Neural progenitor cell (in vitro differentiated cells): ENCODE results near the gene ZC3H12A. TPM values are rescaled to one million over a fixed set of nuclear protein-coding genes. Genes with fewer than 3 reads are reported as not detected.

Source experiments
- DNase-seq: peaks from one replicate; pipeline ENCODE4 v3.0.0-alpha.2; 2016; ENCODE audit warnings: low spot score
- H2AFZ ChIP-seq: fragments of 200-600 bp; sonication (generic); replicated peaks from 2 replicates; pipeline ENCODE4 v1.6.1; 2016; ENCODE audit warnings: antibody characterized with exemption
- H3F3A ChIP-seq: fragments of 200-600 bp; sonication (generic); 2 replicates; pipeline ENCODE4 v1.6.1; 2016; ENCODE audit warnings: antibody characterized with exemption, low read depth
- H3K27ac ChIP-seq: fragments of 200-600 bp; sonication (generic); 2 replicates; pipeline ENCODE4 v1.5.1; 2016; ENCODE audit warnings: mild to moderate bottlenecking
- H3K27me3 ChIP-seq: fragments of 200-600 bp; sonication (generic); 2 replicates; pipeline ENCODE4 v1.6.1; 2016; ENCODE audit warnings: mild to moderate bottlenecking, moderate library complexity
- H3K36me3 ChIP-seq: fragments of 200-600 bp; sonication (generic); 2 replicates; pipeline ENCODE4 v1.5.1; 2016
- H3K4me1 ChIP-seq: fragments of 200-600 bp; sonication (generic); 2 replicates; pipeline ENCODE4 v1.6.1; 2016; ENCODE audit warnings: mixed run types
- H3K4me2 ChIP-seq: fragments of 200-600 bp; sonication (generic); 2 replicates; pipeline ENCODE4 v1.6.1; 2016
- H3K4me3 ChIP-seq: fragments of 200-600 bp; sonication (generic); 2 replicates; pipeline ENCODE4 v1.5.1; 2016
- H3K79me2 ChIP-seq: fragments of 200-600 bp; sonication (generic); 2 replicates; pipeline ENCODE4 v1.6.1; 2016; ENCODE audit warnings: low read depth
- H3K9ac ChIP-seq: fragments of 200-600 bp; sonication (generic); 2 replicates; pipeline ENCODE4 v1.6.1; 2016
- H3K9me3 ChIP-seq: fragments of 200-600 bp; sonication (generic); 2 replicates; pipeline ENCODE4 v1.5.1; 2016; ENCODE audit warnings: low read depth
- H4K20me1 ChIP-seq: fragments of 200-600 bp; sonication (generic); 2 replicates; pipeline ENCODE4 v1.6.1; 2016; ENCODE audit warnings: low read depth
- H3K27ac Mint-ChIP-seq: 3 replicates; pipeline ENCODE4 v1.8.0; 2021; ENCODE audit warnings: mixed read lengths
- H3K27me3 Mint-ChIP-seq: 2 replicates; pipeline ENCODE4 v1.8.0; 2022; ENCODE audit warnings: low read depth, mild to moderate bottlenecking, inconsistent platforms, moderate library complexity, mixed read lengths; ENCODE audit not compliant: insufficient read depth
- H3K36me3 Mint-ChIP-seq: 3 replicates; pipeline ENCODE4 v1.8.0; 2021; ENCODE audit warnings: mixed read lengths
- H3K4me1 Mint-ChIP-seq: 3 replicates; pipeline ENCODE4 v1.8.0; 2021; ENCODE audit warnings: mixed read lengths
- H3K4me3 Mint-ChIP-seq: 3 replicates; pipeline ENCODE4 v1.8.0; 2021; ENCODE audit warnings: mild to moderate bottlenecking, moderate library complexity, mixed read lengths
- H3K9me3 Mint-ChIP-seq: 3 replicates; pipeline ENCODE4 v1.8.0; 2020; ENCODE audit warnings: mixed read lengths
- CTCF ChIP-seq: fragments of 200-600 bp; sonication (generic); IDR thresholded peaks from 2 replicates; pipeline ENCODE4 v1.5.1; 2017; ENCODE audit warnings: antibody characterized with exemption, mild to moderate bottlenecking
- EZH2 ChIP-seq: fragments of 200-600 bp; sonication (generic); IDR thresholded peaks from 2 replicates; pipeline ENCODE4 v1.6.1; 2017; ENCODE audit warnings: antibody characterized with exemption, mild to moderate bottlenecking, moderate library complexity
- EZH2phosphoT487 ChIP-seq: fragments of 200-600 bp; sonication (generic); IDR thresholded peaks from 2 replicates; pipeline ENCODE4 v1.6.1; 2017; ENCODE audit warnings: antibody characterized with exemption
- total RNA-seq: library from RNA; depleted of rRNA; stranded (reverse); fragments of >200 nt; gene quantifications from 2 replicates; pipeline ENCODE4 v1.2.3, GENCODE V29; 2015; ENCODE audit warnings: low replicate concordance

The ZC3H12A gene
- total RNA-seq, 1 donor from 2014 or later, result 1.2 TPM

GRCh38 chr1:37478451-37478881 is 4.1 kb downstream of the ZC3H12A start:
- no peaks in the 10 kb centered on the region for H3F3A ChIP-seq
- peaks cover 14% of the 10 kb centered on the region for H3K27me3 ChIP-seq
- no peak overlapping the region for H3K4me3 ChIP-seq
- no peaks in the 10 kb centered on the region for H3K36me3 Mint-ChIP-seq
- no peaks in the 10 kb centered on the region for H3K79me2 ChIP-seq
- H2AFZ ChIP-seq, result no peak overlapping the region
- H3K4me3 Mint-ChIP-seq, result no peak overlapping the region
- DNase-seq, result no peak
- H3K9me3 Mint-ChIP-seq, result no peaks in the 10 kb centered on the region
- no peak overlapping the region for H3K4me2 ChIP-seq
- no peaks in the 10 kb centered on the region for H3K36me3 ChIP-seq
- H3K27ac ChIP-seq, result no peak overlapping the region
- TF ChIP-seq EZH2, result no peak
- TF ChIP-seq EZH2phosphoT487, result no peak
- no peak for TF ChIP-seq CTCF
- peaks cover 3% of the 10 kb centered on the region for H4K20me1 ChIP-seq
- no peak overlapping the region for H3K27ac Mint-ChIP-seq
- H3K27me3 Mint-ChIP-seq, result peaks cover 9% of the 10 kb centered on the region
- H3K9ac ChIP-seq, result no peak overlapping the region
- no peaks in the 10 kb centered on the region for H3K9me3 ChIP-seq
- peaks cover 32% of the 10 kb centered on the region for H3K4me1 Mint-ChIP-seq
- H3K4me1 ChIP-seq, result peaks cover 4% of the 10 kb centered on the region

GRCh38 chr1:37478890-37479254 is 4.5 kb downstream of the ZC3H12A start:
- peaks cover 4% of the 10 kb centered on the region for H3K4me1 ChIP-seq
- H4K20me1 ChIP-seq, result peaks cover 3% of the 10 kb centered on the region
- TF ChIP-seq EZH2phosphoT487 (no peak), CTCF (no peak), EZH2 (no peak)
- Mint-ChIP-seq H3K27me3 (peaks cover 7% of the 10 kb centered on the region), H3K36me3 (no peaks in the 10 kb centered on the region), H3K27ac (peak overlapping the region; percentile 69), H3K4me3 (no peak overlapping the region), H3K9me3 (no peaks in the 10 kb centered on the region), H3K4me1 (peaks cover 28% of the 10 kb centered on the region)
- no peak overlapping the region for H2AFZ ChIP-seq
- DNase-seq, result no peak
- no peaks in the 10 kb centered on the region for H3K9me3 ChIP-seq
- no peak overlapping the region for H3K4me3 ChIP-seq
- no peaks in the 10 kb centered on the region for H3F3A ChIP-seq
- no peaks in the 10 kb centered on the region for H3K79me2 ChIP-seq
- H3K9ac ChIP-seq, result no peak overlapping the region
- no peaks in the 10 kb centered on the region for H3K36me3 ChIP-seq
- H3K4me2 ChIP-seq, result no peak overlapping the region
- H3K27me3 ChIP-seq, result peaks cover 10% of the 10 kb centered on the region
- H3K27ac ChIP-seq, result no peak overlapping the region

- H3K36me3 ChIP-seq, result no peaks in the 10 kb centered on the region
- H3K4me3 ChIP-seq, result no peak overlapping the region
- no peak overlapping the region for H3K4me2 ChIP-seq
- H3K79me2 ChIP-seq, result no peaks in the 10 kb centered on the region
- peaks cover 3% of the 10 kb centered on the region for H4K20me1 ChIP-seq
- DNase-seq, result no peak
- no peaks in the 10 kb centered on the region for H3K36me3 Mint-ChIP-seq
- no peak overlapping the region for H3K4me3 Mint-ChIP-seq
- H3K27ac ChIP-seq, result no peak overlapping the region
- peaks cover 6% of the 10 kb centered on the region for H3K27me3 ChIP-seq
- H3K4me1 Mint-ChIP-seq, result peaks cover 27% of the 10 kb centered on the region
- H3K27ac Mint-ChIP-seq, result peak overlapping the region; percentile 69
- peaks cover 6% of the 10 kb centered on the region for H3K27me3 Mint-ChIP-seq
- no peaks in the 10 kb centered on the region for H3K9me3 ChIP-seq
- H3K9me3 Mint-ChIP-seq, result no peaks in the 10 kb centered on the region
- no peak overlapping the region for H3K9ac ChIP-seq
- peaks cover 4% of the 10 kb centered on the region for H3K4me1 ChIP-seq
- no peak for TF ChIP-seq CTCF
- TF ChIP-seq EZH2phosphoT487, result no peak
- TF ChIP-seq EZH2, result no peak
- H3F3A ChIP-seq, result no peaks in the 10 kb centered on the region
- H2AFZ ChIP-seq, result no peak overlapping the region
Observed at GRCh38 chr1:37479255-37480124, 5.1 kb downstream of the ZC3H12A start.
